SU-DHL-6 (cell line): Measurements from ENCODE around the gene RAP1A.

Experiments
- H2AFZ ChIP-seq: fragments of 200-600 bp; sonication (generic); 2 replicates; pipeline ENCODE4 v1.6.1; 2014; ENCODE audit warnings: low read depth, mild to moderate bottlenecking, moderate library complexity, mixed read lengths, antibody characterized with exemption, low read length; ENCODE audit not compliant: severe bottlenecking
- H3F3A ChIP-seq: fragments of 200-600 bp; shearing (Covaris generic); 2 replicates; pipeline ENCODE4 v1.6.0; 2016; ENCODE audit warnings: antibody characterized with exemption, mild to moderate bottlenecking; ENCODE audit not compliant: insufficient read depth
- H3K27ac ChIP-seq: fragments of 200-600 bp; sonication (generic); 2 replicates; pipeline ENCODE4 v1.5.1; 2016; ENCODE audit warnings: low read depth, mild to moderate bottlenecking, low read length, moderate library complexity, mixed read lengths
- H3K27me3 ChIP-seq: fragments of 200-600 bp; sonication (generic), shearing (Covaris generic); 2 replicates; pipeline ENCODE4 v1.6.0; 2014; ENCODE audit warnings: mild to moderate bottlenecking, low read length
- H3K36me3 ChIP-seq: fragments of 200-600 bp; sonication (generic); 2 replicates; pipeline ENCODE4 v1.6.1; 2014; ENCODE audit warnings: mild to moderate bottlenecking, low read length, mixed read lengths
- H3K4me2 ChIP-seq: fragments of 300-600, 200-600 bp; shearing (Covaris generic), sonication (generic); 2 replicates; pipeline ENCODE4 v1.6.0; 2014; ENCODE audit warnings: low read length, low read depth, mild to moderate bottlenecking; ENCODE audit not compliant: poor library complexity, severe bottlenecking
- H3K4me3 ChIP-seq: fragments of 200-600 bp; sonication (generic); 2 replicates; pipeline ENCODE4 v1.5.1; 2014; ENCODE audit warnings: antibody characterized with exemption, low read length, mild to moderate bottlenecking, mixed read lengths; ENCODE audit not compliant: insufficient read depth, poor library complexity, severe bottlenecking
- H3K79me2 ChIP-seq: fragments of 200-600 bp; sonication (generic); 2 replicates; pipeline ENCODE4 v1.6.1; 2014; ENCODE audit warnings: mild to moderate bottlenecking, low read length, moderate library complexity; ENCODE audit not compliant: insufficient read depth
- H3K9ac ChIP-seq: fragments of 200-600 bp; sonication (generic); 2 replicates; pipeline ENCODE4 v1.7.0; 2014; ENCODE audit warnings: mild to moderate bottlenecking, low read length
- H3K9me2 ChIP-seq: fragments of 200-600 bp; sonication (generic); replicated peaks from 2 replicates; pipeline ENCODE4 v1.6.1; 2014; ENCODE audit warnings: low read length; ENCODE audit not compliant: insufficient read depth
- H3K9me3 ChIP-seq: fragments of 200-600 bp; sonication (generic); 2 replicates; pipeline ENCODE4 v1.6.1; 2014; ENCODE audit warnings: low read length, mixed read lengths; ENCODE audit not compliant: insufficient read depth
- H4K20me1 ChIP-seq: fragments of 200-600 bp; sonication (generic); 2 replicates; pipeline ENCODE4 v1.6.1; 2014; ENCODE audit warnings: low read depth, mild to moderate bottlenecking, antibody characterized with exemption, low read length, moderate library complexity, mixed read lengths
- EZH2phosphoT487 ChIP-seq: fragments of 200-600 bp; sonication (generic), shearing (Covaris generic); conservative IDR thresholded peaks from 2 replicates; pipeline ENCODE4 v1.6.1; 2018; ENCODE audit warnings: mild to moderate bottlenecking, antibody characterized with exemption, low read length, moderate library complexity, mixed read lengths
- TF ChIP-seq, protein P1 (sequence below): fragments of 200-600 bp; sonication (generic); IDR thresholded peaks from one replicate; pipeline ENCODE4 v1.5.1; 2017; ENCODE audit warnings: antibody characterized with exemption, mild to moderate bottlenecking, low read length, moderate library complexity; ENCODE audit not compliant: insufficient read depth, poor library complexity, severe bottlenecking

The RAP1A gene

DNA sequence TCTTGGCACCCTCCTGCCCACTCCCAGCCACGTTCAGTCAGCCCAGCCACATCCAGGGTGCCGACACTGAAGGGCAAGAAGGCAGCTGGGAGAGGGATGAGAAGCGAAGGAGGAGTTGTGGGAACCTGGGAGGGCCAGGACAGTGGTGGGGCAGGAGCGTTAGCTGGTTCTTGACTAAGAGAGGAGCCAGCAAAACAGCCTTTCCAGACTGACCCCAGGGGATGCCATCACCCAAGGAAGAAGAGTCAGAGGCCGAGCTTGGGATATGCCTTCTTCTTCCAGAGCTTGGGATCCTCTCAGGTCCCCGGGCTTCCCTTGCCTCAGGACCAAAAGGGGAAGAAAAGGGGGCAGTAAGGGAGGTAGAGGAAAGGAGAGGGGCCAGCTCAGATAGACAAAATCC lies 112.4 kb downstream of the RAP1A start:
- H3K4me3 ChIP-seq: no peak overlapping the region

DNA sequence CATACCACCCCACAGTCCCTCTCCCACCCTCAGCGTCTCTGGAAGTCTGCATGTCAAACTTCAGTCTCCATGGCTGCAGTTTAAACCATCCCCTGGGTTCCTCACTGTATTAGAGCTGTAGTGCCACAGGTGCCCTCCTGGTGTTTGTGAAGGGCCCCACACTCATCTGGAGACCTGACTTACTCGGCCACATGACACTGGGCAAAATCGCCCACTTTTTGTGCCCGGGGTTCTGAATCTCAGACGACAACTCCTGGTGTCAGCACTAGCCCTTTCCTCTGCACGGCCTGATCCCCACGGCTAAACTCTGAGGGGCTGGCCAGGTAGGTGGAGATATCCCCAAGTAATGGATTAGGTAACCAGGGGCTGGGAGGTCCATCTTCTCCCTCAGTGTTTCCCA lies 113.1 kb downstream of the RAP1A start:
- Histone ChIP-seq H3K79me2 (no peaks in the 10 kb centered on the region), H3K27me3 (no peaks in the 10 kb centered on the region), H3K9me2 (no peaks in the 10 kb centered on the region), H3K4me3 (no peak overlapping the region), H2AFZ (no peak overlapping the region), H3K9me3 (no peaks in the 10 kb centered on the region), H4K20me1 (no peaks in the 10 kb centered on the region), H3K36me3 (no peaks in the 10 kb centered on the region; the same call in 1 of the 2 replicates), H3F3A (no peaks in the 10 kb centered on the region), H3K4me2 (no peak overlapping the region), H3K9ac (no peak overlapping the region), H3K27ac (no peak overlapping the region)
- TF ChIP-seq EZH2phosphoT487: no peak
- TF ChIP-seq, protein P1, sequence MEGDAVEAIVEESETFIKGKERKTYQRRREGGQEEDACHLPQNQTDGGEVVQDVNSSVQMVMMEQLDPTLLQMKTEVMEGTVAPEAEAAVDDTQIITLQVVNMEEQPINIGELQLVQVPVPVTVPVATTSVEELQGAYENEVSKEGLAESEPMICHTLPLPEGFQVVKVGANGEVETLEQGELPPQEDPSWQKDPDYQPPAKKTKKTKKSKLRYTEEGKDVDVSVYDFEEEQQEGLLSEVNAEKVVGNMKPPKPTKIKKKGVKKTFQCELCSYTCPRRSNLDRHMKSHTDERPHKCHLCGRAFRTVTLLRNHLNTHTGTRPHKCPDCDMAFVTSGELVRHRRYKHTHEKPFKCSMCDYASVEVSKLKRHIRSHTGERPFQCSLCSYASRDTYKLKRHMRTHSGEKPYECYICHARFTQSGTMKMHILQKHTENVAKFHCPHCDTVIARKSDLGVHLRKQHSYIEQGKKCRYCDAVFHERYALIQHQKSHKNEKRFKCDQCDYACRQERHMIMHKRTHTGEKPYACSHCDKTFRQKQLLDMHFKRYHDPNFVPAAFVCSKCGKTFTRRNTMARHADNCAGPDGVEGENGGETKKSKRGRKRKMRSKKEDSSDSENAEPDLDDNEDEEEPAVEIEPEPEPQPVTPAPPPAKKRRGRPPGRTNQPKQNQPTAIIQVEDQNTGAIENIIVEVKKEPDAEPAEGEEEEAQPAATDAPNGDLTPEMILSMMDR: no peak

More for the DNA sequence above, 112.4 kb downstream of the RAP1A start:
- Histone ChIP-seq H4K20me1 (no peaks in the 10 kb centered on the region), H3K9me2 (no peaks in the 10 kb centered on the region), H2AFZ (no peak overlapping the region), H3K27me3 (no peaks in the 10 kb centered on the region), H3K36me3 (no peaks in the 10 kb centered on the region), H3F3A (no peaks in the 10 kb centered on the region), H3K9ac (no peak overlapping the region), H3K4me2 (no peak overlapping the region), H3K27ac (no peak overlapping the region), H3K9me3 (no peaks in the 10 kb centered on the region), H3K79me2 (no peaks in the 10 kb centered on the region)
- no peak for TF ChIP-seq EZH2phosphoT487
- TF ChIP-seq, protein P1: no peak

GRCh38 chr1:111733183-111733991 lies 113.8 kb downstream of the RAP1A start:
- Histone ChIP-seq H3K9me3 (no peaks in the 10 kb centered on the region), H3K36me3 (no peaks in the 10 kb centered on the region; the same call in 1 of the 2 replicates), H3F3A (no peaks in the 10 kb centered on the region), H3K9me2 (no peaks in the 10 kb centered on the region), H3K4me2 (no peak overlapping the region), H3K9ac (no peak overlapping the region), H3K4me3 (no peak overlapping the region), H3K27ac (no peak overlapping the region), H2AFZ (no peak overlapping the region), H3K27me3 (no peaks in the 10 kb centered on the region), H3K79me2 (no peaks in the 10 kb centered on the region), H4K20me1 (no peaks in the 10 kb centered on the region)
- TF ChIP-seq EZH2phosphoT487: no peak
- TF ChIP-seq, protein P1: no peak
